MG63 (cell line): ENCODE data around the gene KDM2A. TPM values are rescaled to one million over a fixed set of nuclear protein-coding genes. Genes with fewer than 3 reads are reported as not detected.

ENCODE experiments used
- DNase-seq: peaks from one replicate; pipeline ENCODE4 v3.0.0-alpha.2; 2020
- H3K27me3 ChIP-seq: fragments of 250-450 bp; sonication (Bioruptor Pico); 2 replicates; pipeline ENCODE4 v1.5.1; 2020; ENCODE audit warnings: mild to moderate bottlenecking, moderate library complexity
- H3K36me3 ChIP-seq: fragments of 250-450 bp; sonication (Bioruptor Pico); 2 replicates; pipeline ENCODE4 v1.5.1; 2020; ENCODE audit warnings: mild to moderate bottlenecking, moderate library complexity
- H3K4me3 ChIP-seq: fragments of 250-450 bp; sonication (Bioruptor Pico); 2 replicates; pipeline ENCODE4 v1.5.1; 2020; ENCODE audit warnings: mild to moderate bottlenecking, moderate library complexity
- H3K9me3 ChIP-seq: fragments of 250-450 bp; sonication (Bioruptor Pico); 2 replicates; pipeline ENCODE4 v1.5.1; 2020; ENCODE audit warnings: mild to moderate bottlenecking, moderate library complexity
- total RNA-seq: library from RNA; depleted of rRNA; stranded (reverse); fragments of >200 nt; shearing (Covaris generic); gene quantifications from 2 replicates; pipeline ENCODE4 v1.2.3, GENCODE V29; 2014; ENCODE audit warnings: low replicate concordance

KDM2A gene
- total RNA-seq, 1 experiment from 2014 or later, result 16.7 TPM

DNA sequence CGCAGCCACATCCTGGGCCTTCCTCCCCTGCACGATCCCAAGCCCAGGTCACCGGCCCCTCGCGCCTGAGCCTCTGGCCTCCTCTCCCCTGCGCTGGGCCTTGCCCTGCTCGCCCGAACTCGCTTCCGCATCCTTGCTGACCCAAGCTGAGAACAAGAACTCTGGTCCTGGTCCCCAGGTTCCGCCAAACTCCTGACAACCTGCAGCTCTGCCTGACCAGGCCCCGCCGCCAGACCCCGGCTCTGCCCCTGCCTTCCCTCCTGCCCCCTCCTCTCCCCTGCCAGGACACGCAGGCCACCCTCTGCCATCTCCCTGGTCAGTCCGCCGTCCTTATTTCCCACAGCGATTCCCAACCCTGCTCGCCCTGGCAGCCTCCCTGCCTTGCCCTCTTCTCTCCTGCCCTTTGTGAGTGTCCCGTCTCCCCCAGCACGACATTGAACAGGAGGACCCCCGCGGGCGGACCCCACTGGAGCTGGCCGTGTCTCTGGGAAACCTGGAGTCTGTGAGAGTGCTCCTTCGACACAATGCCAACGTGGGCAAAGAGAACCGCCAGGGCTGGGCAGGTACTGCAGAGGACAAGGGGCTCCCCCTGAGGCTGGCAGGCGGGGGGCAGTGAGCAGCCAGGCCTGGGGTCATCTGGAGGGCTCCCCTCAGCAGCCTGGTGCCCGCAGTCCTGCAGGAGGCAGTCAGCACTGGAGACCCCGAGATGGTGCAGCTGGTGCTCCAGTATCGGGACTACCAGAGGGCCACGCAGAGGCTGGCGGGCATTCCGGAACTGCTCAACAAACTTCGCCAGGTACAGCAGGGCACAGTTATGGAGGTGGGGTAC is 170.8 kb downstream of the KDM2A start:
- peaks cover 4% of the 10 kb centered on the region for H3K9me3 ChIP-seq
- peak; percentile 33 for DNase-seq
- H3K27me3 ChIP-seq, result no peaks in the 10 kb centered on the region
- H3K4me3 ChIP-seq, result peak overlapping the region; percentile 66
- H3K36me3 ChIP-seq, result peaks cover 58% of the 10 kb centered on the region

DNA sequence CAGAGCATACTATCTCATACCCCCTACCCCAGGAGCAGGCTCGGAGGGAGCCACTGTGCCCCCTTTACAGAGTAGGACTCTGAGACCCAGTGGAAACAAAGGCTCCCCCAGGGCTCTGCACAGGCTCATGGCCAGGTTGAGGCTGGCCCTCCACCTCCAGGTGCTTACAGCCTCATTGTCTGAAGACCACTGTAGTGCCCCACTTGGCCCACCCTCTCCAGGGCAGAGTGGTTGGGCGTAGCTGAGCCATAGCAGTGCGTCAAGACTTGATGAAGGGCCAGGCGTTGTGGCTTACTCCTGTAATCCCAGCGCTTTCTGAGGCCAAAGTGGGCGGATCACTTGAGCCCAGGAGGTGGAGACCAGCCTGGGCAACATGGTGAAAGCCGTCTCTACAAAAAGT is 171.7 kb downstream of the KDM2A start:
- H3K9me3 ChIP-seq, result peaks cover 13% of the 10 kb centered on the region
- no peak for DNase-seq
- no peaks in the 10 kb centered on the region for H3K27me3 ChIP-seq
- no peak overlapping the region for H3K4me3 ChIP-seq
- H3K36me3 ChIP-seq, result peaks cover 61% of the 10 kb centered on the region

DNA sequence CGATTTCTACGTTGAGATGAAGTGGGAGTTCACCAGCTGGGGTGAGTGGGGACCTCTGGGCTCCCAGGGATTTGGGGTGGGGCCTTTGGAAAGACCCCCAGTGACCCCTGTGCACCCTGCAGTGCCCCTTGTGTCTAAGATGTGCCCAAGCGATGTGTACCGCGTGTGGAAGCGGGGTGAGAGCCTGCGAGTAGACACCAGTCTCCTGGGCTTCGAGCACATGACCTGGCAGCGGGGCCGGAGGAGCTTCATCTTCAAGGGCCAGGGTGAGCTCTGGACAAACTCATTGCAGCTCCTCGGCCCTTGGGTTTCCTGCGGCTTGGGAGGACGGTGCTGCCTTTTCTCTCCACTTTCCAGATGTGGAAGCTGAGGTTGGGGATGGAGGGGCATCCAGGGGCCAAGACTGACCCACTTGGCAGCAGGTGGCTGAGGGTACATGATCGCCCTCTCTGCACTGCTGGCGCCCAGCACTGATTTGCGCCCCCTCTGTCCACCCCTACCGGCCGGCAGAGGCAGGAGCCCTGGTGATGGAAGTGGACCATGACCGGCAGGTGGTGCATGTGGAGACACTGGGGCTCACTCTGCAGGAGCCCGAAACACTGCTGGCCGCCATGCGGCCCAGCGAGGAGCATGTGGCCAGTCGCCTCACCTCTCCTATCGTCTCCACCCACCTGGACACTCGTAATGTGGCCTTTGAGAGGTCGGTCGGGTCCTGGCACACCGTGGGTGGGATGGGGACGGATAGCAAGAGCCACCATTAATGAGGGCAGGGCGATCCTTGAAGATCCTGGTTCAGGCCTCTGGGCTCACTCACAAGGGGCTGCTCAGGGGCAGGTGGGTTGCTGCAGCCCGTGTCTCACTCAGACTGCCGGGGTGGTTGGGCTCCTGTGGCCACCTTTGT is 172.7 kb downstream of the KDM2A start:
- H3K36me3 ChIP-seq, result peaks cover 68% of the 10 kb centered on the region
- no peaks in the 10 kb centered on the region for H3K27me3 ChIP-seq
- no peak overlapping the region for H3K4me3 ChIP-seq
- no peak for DNase-seq
- H3K9me3 ChIP-seq, result peaks cover 16% of the 10 kb centered on the region

DNA sequence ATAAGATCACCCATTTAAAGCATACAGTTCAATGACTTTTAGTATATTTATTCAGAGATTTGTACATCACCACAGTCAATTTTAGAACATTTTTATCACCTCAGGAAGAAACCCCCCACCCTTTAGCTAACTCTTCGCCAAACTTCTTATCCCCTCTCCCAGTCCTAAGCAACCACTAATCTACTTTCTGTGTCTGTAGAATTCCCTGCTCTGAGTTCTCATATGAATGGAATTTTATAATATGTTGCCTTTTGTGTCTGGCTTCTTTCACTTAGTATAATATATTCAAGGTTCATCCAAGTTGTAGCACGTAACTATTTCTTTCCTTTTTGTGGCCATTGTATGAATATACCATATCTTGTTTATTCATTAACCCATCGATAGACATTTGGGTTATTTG is 173.6 kb downstream of the KDM2A start:
- H3K4me3 ChIP-seq, result no peak overlapping the region
- peaks cover 16% of the 10 kb centered on the region for H3K9me3 ChIP-seq
- no peak for DNase-seq
- H3K27me3 ChIP-seq, result no peaks in the 10 kb centered on the region
- peaks cover 68% of the 10 kb centered on the region for H3K36me3 ChIP-seq

DNA sequence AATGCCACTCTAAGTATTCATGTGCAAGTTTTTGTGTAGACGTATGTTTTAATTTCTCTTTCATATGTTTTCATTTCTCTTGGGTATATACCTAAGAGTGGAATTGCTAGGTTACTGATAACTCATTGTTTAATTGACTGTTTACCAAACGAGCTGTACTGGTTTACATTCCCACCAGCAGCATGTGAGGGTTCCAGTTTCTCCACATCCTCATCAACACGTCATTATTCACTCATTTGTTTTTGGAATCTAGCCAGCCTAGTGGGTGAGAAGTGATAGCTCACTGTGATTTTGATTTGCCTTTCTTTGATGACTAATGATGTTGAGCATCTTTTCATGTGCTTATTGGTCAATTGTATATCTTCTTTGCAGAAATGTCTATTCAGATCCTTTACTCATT is 174.0 kb downstream of the KDM2A start:
- Histone ChIP-seq H3K36me3 (peaks cover 66% of the 10 kb centered on the region), H3K4me3 (no peak overlapping the region), H3K27me3 (no peaks in the 10 kb centered on the region), H3K9me3 (peaks cover 16% of the 10 kb centered on the region)
- DNase-seq, result no peak

DNA sequence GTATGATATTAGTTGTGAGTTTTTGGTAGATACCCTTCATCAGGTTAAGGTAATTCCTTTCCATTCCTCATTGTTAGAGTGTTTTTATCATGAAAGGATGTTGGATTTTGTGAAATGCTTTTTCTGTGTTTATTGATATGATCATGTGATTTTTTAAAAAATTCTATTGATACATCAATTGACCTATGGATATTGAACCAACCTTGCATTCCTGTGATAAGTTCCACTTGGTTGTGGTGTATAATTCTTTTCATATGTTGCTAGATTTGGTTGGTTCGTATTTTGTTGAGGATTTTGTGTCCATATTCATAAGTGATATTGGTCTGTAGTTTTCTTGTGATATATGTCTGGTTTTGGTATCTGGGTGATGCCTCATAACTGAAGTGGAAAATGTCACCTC is 176.8 kb downstream of the KDM2A start:
- no peak for DNase-seq
- peaks cover 16% of the 10 kb centered on the region for H3K9me3 ChIP-seq
- H3K4me3 ChIP-seq, result no peak overlapping the region
- peaks cover 75% of the 10 kb centered on the region for H3K36me3 ChIP-seq
- H3K27me3 ChIP-seq, result no peaks in the 10 kb centered on the region

DNA sequence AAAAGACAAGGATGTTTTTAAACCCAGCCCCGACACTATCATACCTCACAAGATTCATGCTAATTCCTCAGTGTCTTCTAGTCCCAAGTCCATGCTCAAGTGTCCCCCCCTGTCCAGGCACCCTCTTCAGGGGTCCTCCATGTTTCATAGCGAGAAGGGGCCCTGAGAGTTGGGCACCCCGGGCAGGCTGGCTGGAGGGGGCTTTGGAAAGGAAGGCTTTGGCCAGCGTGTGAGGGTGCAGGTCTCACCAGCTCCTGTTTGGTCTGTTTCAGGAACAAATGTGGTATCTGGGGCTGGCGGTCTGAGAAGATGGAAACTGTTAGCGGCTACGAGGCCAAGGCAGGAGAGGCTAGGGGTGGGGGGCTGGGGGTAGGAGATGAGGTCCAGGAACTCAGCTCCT is 179.7 kb downstream of the KDM2A start:
- no peak for DNase-seq
- Histone ChIP-seq H3K27me3 (no peaks in the 10 kb centered on the region), H3K36me3 (peaks cover 51% of the 10 kb centered on the region), H3K4me3 (no peak overlapping the region), H3K9me3 (peaks cover 16% of the 10 kb centered on the region)

DNA sequence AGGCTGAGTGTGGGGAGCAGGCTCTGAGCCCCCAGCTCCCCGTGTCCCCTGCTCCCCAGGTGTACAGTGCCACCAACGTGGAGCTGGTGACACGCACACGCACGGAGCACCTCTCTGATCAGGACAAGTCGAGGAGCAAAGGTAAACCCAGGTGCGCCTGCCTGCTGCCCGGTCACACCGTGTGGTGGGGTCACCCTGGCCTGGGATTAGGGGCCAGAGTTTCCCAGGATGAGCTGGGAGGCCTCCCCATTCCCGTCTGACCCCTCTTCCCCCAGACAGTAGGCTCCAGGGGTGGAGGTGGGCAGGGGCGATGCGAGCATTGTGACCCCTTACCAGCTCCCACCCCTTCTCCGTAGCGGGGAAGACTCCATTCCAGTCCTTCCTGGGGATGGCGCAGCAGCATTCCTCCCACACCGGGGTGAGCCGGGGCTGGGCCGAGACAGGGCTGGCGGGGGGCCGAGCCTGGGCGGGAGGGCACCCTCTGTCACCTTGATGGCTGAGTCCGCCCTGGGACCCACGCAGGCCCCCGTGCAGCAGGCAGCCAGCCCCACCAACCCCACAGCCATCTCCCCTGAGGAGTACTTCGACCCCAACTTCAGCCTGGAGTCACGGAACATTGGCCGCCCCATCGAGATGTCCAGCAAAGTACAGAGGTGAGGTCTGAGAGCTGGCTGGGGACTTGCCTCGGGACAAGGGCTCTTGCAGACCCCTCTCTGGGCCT is 180.6 kb downstream of the KDM2A start:
- Histone ChIP-seq H3K27me3 (no peaks in the 10 kb centered on the region), H3K36me3 (peaks cover 42% of the 10 kb centered on the region), H3K9me3 (peaks cover 14% of the 10 kb centered on the region), H3K4me3 (no peak overlapping the region)
- no peak for DNase-seq

DNA sequence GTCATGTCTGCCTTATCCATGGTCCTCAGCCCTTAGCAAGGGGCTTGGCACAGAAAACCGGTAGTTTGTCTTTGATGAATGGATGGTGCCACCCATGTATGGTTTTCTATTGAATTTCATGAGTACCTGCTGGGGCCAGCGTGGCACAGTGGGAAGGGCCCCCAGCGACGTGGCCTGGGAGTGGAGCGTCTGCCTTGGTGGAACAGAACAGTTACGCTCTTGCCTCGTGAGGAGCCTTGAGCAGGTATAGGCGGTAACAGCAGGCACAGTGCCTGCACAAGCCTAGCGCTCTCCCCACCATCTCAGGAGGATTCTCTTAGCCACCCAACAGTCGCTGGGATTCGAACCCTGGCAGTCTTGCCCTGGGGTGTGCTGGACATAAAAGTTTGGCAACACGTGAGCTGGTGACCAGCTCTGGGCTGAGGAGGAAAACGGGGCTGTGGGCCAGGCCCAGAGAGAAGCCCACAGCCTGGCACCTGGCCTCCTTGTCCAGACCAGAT is 181.2 kb downstream of the KDM2A start:
- H3K9me3 ChIP-seq, result peaks cover 8% of the 10 kb centered on the region
- peaks cover 35% of the 10 kb centered on the region for H3K36me3 ChIP-seq
- no peak for DNase-seq
- no peak overlapping the region for H3K4me3 ChIP-seq
- no peaks in the 10 kb centered on the region for H3K27me3 ChIP-seq

DNA sequence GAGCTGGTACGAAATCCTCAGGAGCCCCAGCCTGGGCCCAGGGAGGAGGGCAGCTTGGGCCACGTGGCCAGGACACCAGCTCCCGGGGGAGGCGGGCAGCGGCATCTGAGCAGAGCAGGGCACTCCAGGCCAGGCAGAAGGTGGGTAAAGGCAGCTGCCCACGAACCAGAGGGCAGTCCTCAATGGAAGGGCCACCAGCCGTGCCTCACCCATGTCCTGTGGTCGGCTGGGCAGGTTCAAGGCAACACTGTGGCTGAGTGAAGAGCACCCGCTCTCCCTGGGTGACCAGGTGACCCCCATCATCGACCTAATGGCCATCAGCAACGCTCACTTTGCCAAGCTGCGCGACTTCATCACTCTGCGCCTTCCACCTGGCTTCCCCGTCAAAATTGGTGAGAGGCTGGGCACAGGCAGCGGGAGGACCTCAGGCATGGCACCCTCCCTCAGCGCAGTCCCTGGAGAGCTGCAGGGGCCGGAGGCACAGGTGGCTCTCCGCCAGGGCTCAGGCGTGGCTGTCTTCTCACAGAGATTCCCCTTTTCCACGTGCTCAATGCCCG is 181.8 kb downstream of the KDM2A start:
- peaks cover 2% of the 10 kb centered on the region for H3K9me3 ChIP-seq
- DNase-seq, result no peak

DNA sequence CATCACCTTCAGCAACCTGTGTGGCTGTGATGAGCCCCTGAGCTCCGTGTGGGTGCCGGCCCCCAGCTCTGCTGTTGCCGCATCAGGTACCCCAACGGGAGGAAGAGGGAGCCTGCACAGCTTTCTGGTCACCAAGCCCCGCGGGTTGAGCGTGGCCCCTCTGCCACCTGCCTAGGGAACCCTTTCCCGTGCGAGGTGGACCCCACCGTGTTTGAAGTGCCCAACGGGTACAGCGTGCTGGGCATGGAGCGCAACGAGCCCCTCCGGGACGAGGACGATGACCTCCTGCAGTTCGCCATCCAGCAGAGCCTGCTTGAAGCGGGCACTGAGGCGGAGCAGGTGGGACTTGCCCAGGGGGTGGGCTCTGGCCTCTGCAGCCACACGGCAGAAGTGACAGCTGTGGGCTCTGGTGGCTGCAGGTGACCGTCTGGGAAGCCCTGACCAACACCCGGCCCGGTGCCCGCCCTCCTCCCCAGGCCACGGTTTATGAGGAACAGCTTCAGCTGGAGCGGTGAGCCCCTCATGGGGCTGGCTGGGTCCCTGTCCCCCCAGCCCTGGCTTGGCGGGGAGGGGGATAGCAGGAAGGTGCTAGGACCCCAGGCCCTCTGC is 182.4 kb downstream of the KDM2A start:
- no peak for DNase-seq
- H3K27me3 ChIP-seq, result no peaks in the 10 kb centered on the region
- peaks cover 24% of the 10 kb centered on the region for H3K36me3 ChIP-seq
- H3K9me3 ChIP-seq, result no peaks in the 10 kb centered on the region
- no peak overlapping the region for H3K4me3 ChIP-seq

More for the DNA sequence above, 181.8 kb downstream of the KDM2A start:
- peaks cover 30% of the 10 kb centered on the region for H3K36me3 ChIP-seq
- H3K4me3 ChIP-seq, result no peak overlapping the region
- no peaks in the 10 kb centered on the region for H3K27me3 ChIP-seq

DNA sequence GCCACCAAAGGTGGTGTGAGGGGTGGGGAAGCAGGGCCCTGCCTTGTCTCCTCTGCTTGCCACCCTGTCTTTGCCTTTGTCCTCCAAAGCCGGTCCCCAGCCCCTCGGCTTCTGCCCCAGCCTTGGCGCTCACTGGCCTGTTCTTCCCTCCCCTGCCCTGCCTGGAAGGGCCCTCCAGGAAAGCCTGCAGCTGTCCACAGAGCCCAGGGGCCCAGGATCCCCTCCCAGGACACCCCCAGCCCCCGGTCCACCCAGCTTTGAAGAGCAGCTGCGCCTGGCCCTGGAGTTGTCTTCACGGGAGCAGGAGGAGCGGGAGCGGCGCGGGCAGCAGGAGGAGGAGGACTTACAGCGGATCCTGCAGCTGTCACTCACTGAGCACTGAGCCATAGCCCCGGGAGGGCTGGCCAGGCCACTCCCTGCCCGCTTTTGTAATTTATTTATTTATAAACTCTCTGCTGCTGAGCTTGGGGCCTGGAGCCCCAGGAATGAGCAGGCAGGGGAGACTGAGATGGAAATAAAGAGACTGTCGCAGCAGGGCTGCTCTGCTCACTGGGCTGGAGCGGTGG is 183.0 kb downstream of the KDM2A start:
- no peak overlapping the region for H3K4me3 ChIP-seq
- peaks cover 18% of the 10 kb centered on the region for H3K36me3 ChIP-seq
- no peak for DNase-seq

DNA sequence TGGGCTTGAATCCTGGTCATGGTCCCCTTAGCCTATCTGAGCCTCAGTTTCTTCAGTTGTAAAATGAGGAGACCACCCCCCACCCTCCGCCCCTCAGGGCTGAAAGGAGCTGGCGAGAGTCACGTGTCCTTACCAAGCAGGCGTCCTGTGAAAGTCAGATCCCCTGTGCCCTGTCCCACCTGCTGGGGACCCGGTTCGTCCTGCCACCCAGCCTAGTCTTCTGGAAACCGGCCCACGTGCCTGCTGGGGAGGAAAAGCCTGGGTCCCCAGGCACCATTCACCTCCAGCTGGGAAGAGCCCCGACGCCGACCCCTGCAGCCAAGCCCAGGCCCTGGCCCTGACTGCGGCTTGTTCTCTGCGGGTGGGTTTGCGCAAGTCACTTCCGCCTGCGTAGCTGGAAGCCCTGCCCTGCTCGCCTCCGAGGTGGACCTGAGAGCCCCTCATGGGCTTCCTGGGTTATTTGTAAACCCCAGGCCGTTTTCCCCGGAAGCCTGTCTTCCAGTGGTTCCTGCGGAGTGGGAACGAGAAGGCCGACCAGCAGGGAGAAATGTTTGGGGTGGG is 183.6 kb downstream of the KDM2A start:
- Histone ChIP-seq H3K9me3 (no peaks in the 10 kb centered on the region), H3K36me3 (peaks cover 18% of the 10 kb centered on the region), H3K4me3 (peak overlapping the region; percentile 83), H3K27me3 (no peaks in the 10 kb centered on the region)
- no peak for DNase-seq

More for the DNA sequence above, 183.0 kb downstream of the KDM2A start:
- H3K9me3 ChIP-seq, result no peaks in the 10 kb centered on the region
- no peaks in the 10 kb centered on the region for H3K27me3 ChIP-seq

DNA sequence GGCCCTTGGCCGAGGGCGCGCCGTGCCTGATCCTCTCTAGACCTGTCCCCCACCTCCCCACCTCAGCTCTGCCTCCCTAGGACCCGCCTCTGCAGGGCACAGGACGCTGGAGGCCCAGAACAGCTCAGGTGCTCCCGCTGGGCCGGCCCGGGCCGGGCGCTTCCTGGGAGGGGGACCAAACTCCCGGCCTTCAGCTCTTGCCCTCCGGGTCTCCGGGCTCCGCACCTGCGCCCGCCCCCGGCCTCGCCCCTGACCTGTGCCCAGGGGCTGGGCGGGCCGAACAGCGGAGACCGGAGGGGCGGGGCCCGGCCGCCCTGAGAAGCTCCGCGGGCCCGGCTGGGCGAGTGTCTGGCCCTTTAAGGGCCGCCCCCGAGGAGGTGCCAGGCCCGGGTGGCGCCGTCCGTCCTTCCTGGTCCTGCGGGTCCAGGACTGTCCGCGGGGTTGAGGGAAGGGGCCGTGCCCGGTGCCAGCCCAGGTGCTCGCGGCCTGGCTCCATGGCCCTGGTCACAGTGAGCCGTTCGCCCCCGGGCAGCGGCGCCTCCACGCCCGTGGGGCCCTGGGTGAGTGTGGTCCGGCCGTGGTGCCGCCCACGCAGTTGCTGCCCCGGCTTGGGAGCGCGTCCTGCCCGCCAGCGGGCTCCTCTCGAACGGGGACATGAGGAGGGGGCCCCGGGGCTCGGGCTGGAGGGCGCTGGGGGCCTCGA is 184.2 kb downstream of the KDM2A start, which contains the start of gene SSH3:
TSS of gene SSH3 (plus strand) at position 399 of the 703 bp plus-strand sequence. CDS start at position 495, 96 bp downstream.
- peak; percentile 75 for DNase-seq
- H3K4me3 ChIP-seq, result peak within 1 kb of the TSS; percentile 83
- H3K9me3 ChIP-seq, result no peaks in the 10 kb centered on the region
- no peaks in the 10 kb centered on the region for H3K27me3 ChIP-seq
- H3K36me3 ChIP-seq, result peaks cover 16% of the 10 kb centered on the region
